ENCODE measurements around the gene PLXNA2. TPM values are rescaled to one million over a fixed set of nuclear protein-coding genes. Genes with fewer than 3 reads are reported as not detected.

PLXNA2 gene
- total and polyA plus RNA-seq, 7 donors = 4.4 to 33.6 (median 20.8) TPM

- H3K27ac ChIP-seq = no peak overlapping the region
- peaks cover 4% of the 10 kb centered on the region for H3K9me3 ChIP-seq
- TF ChIP-seq, protein P1, sequence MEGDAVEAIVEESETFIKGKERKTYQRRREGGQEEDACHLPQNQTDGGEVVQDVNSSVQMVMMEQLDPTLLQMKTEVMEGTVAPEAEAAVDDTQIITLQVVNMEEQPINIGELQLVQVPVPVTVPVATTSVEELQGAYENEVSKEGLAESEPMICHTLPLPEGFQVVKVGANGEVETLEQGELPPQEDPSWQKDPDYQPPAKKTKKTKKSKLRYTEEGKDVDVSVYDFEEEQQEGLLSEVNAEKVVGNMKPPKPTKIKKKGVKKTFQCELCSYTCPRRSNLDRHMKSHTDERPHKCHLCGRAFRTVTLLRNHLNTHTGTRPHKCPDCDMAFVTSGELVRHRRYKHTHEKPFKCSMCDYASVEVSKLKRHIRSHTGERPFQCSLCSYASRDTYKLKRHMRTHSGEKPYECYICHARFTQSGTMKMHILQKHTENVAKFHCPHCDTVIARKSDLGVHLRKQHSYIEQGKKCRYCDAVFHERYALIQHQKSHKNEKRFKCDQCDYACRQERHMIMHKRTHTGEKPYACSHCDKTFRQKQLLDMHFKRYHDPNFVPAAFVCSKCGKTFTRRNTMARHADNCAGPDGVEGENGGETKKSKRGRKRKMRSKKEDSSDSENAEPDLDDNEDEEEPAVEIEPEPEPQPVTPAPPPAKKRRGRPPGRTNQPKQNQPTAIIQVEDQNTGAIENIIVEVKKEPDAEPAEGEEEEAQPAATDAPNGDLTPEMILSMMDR (IDR thresholded peaks at IDR 0.05) = no peak
- H3K27me3 ChIP-seq (ENCODE audit: insufficient read depth in 3 of 3, low read length in 2 of 3) = peaks cover 0 to 11% (median 0%) of the 10 kb centered on the region in 3 donors
- intact Hi-C loops (cut with DNase I) = no loop called here
- H3K4me1 ChIP-seq = peaks cover 4% of the 10 kb centered on the region
- no peak overlapping the region for H3K4me3 ChIP-seq
- DNase-seq (no peak), ATAC-seq (no peak)
- H3K36me3 ChIP-seq (ENCODE audit: insufficient read depth in 1 of 2, low read depth in 1 of 2) = no peaks in the 10 kb centered on the region
- 61 to 85% (median 73%) methylated on average over 2 of the region's 2 CpGs for WGBS, 3 donors
Observed at GRCh38 chr1:208265122-208265469, 20.9 kb upstream of the PLXNA2 start.

DNA sequence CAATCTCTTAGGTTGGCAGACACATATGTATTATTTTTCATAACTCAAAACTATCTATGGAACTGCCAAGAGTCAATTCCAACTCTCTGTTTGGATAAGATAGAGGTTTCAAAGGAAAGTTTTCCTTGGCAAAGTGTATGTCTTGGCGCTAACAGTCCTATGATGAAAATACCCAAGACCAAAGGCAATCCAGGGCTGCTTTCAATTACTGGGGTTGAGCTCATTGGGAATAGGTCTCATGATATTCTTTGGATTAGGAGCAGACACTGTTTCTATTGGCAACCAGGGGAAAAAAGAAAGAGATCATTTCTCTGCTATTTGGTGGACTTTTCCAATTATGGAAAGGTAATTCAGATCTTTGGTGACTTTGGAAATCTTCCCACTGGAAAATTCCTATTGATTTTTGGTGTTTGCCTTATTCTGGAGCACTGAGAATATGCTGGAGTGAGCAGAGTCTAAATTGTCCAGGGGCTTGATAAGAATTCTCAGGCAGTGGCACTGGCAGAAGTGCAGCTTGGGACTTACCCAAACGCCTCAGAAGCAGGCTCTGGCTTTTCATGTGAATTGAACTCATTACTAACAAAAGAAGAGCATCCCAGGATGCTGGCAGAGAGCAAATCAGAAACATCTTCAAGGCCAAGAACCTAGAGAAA lies 20.4 kb upstream of the PLXNA2 start:
- 60 to 67% (median 63%) methylated on average over 2 of the region's 2 CpGs for WGBS, 3 donors
- DNase-seq = no peak
- peaks cover 5% of the 10 kb centered on the region for H3K9me3 ChIP-seq
- ATAC-seq = no peak
- TF ChIP-seq, protein P1 (IDR thresholded peaks at IDR 0.05) = no peak
- peaks cover 0 to 10% (median 0%) of the 10 kb centered on the region in 3 donors for H3K27me3 ChIP-seq (ENCODE audit: insufficient read depth in 3 of 3, low read length in 2 of 3)
- intact Hi-C loops (cut with DNase I) = no loop called here
- no peaks in the 10 kb centered on the region for H3K36me3 ChIP-seq (ENCODE audit: insufficient read depth in 1 of 2, low read depth in 1 of 2)
- no peak overlapping the region for H3K27ac ChIP-seq
- H3K4me3 ChIP-seq = no peak overlapping the region
- H3K4me1 ChIP-seq = peaks cover 4% of the 10 kb centered on the region

GRCh38 chr1:208261874-208262273 lies 17.7 kb upstream of the PLXNA2 start:
- no peak for ATAC-seq
- H3K9me3 ChIP-seq = peaks cover 5% of the 10 kb centered on the region
- peaks cover 0 to 2% (median 0%) of the 10 kb centered on the region in 3 donors for H3K27me3 ChIP-seq (ENCODE audit: insufficient read depth in 3 of 3, low read length in 2 of 3)
- TF ChIP-seq, protein P1 (IDR thresholded peaks at IDR 0.05) = no peak
- no peak for DNase-seq
- no peak overlapping the region for H3K27ac ChIP-seq
- whole genome bisulfite sequencing, 3 donors = 70 to 86% (median 73%) methylated on average over 4 of the region's 4 CpGs
- no peaks in the 10 kb centered on the region for H3K4me1 ChIP-seq
- H3K36me3 ChIP-seq (ENCODE audit: insufficient read depth in 1 of 2, low read depth in 1 of 2) = no peaks in the 10 kb centered on the region
- H3K4me3 ChIP-seq = no peak overlapping the region
- intact Hi-C loops (cut with DNase I) = no loop called here

- Histone ChIP-seq H3K4me3 (no peak overlapping the region), H3K27ac (no peak overlapping the region), H3K9me3 (peaks cover 5% of the 10 kb centered on the region), H3K4me1 (no peaks in the 10 kb centered on the region), H3K36me3 (ENCODE audit: insufficient read depth in 1 of 2, low read depth in 1 of 2) (no peaks in the 10 kb centered on the region), H3K27me3 (ENCODE audit: insufficient read depth in 3 of 3, low read length in 2 of 3) (no peaks in the 10 kb centered on the region)
- WGBS, 3 donors = 86 to 91% (median 89%) methylated on average over 3 of the region's 3 CpGs
- intact Hi-C loops (cut with DNase I) = no loop called here
- DNase-seq (no peak), ATAC-seq (no peak)
- TF ChIP-seq, protein P1 (IDR thresholded peaks at IDR 0.05) = no peak
Observed at GRCh38 chr1:208258277-208258676, 14.1 kb upstream of the PLXNA2 start.

DNA sequence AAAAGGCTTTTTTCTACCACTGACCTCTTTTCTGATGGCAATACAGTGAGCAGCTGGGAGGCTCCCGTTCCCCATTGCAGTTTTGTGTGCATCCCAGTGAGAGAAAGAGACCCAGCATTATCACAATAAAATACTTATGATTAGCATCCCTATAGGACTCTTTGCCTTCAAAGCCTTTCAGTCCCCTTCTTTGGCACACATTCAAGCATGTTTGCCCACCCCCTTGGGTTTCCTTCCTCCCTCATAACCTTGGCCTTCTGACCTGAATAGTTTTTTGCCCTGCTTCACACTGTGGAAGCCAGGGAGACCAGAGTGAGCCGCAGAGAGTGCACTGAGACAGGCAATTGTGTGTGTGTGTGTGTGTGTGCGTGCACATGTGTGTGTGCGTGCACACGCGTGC lies 13.2 kb upstream of the PLXNA2 start:
- Histone ChIP-seq H3K4me1 (no peaks in the 10 kb centered on the region), H3K36me3 (ENCODE audit: insufficient read depth in 1 of 2, low read depth in 1 of 2) (no peaks in the 10 kb centered on the region), H3K27me3 (ENCODE audit: insufficient read depth in 3 of 3, low read length in 2 of 3) (no peaks in the 10 kb centered on the region), H3K4me3 (no peak overlapping the region), H3K9me3 (peaks cover 5% of the 10 kb centered on the region), H3K27ac (no peak overlapping the region)
- TF ChIP-seq, protein P1 (IDR thresholded peaks at IDR 0.05) = no peak
- DNase-seq (no peak), ATAC-seq (no peak)
- WGBS, 3 donors = 73 to 83% (median 79%) methylated on average over 6 of the region's 6 CpGs
- intact Hi-C loops (cut with DNase I) = no loop called here

Data from psoas muscle (tissue), 8 donors.